Measurements from ENCODE around the gene PPP2R2C.

Gene PPP2R2C

GRCh38 chr4:6359536-6360308 lies 112.7 kb downstream of the PPP2R2C start:
- DNase-seq: no peak

- DNase-seq: no peak
Measured at GRCh38 chr4:6357476-6357875, 114.9 kb downstream of the PPP2R2C start.

- no peak for DNase-seq
Measured at GRCh38 chr4:6356076-6356560, 116.3 kb downstream of the PPP2R2C start.

- no peak for DNase-seq
Measured at GRCh38 chr4:6355052-6355451, 117.4 kb downstream of the PPP2R2C start.

GRCh38 chr4:6354626-6355025 lies 117.8 kb downstream of the PPP2R2C start:
- DNase-seq: no peak

- DNase-seq: no peak
Measured at GRCh38 chr4:6354119-6354518, 118.3 kb downstream of the PPP2R2C start.

GRCh38 chr4:6352031-6352692 lies 120.3 kb downstream of the PPP2R2C start:
- no peak for DNase-seq

- DNase-seq: no peak
Measured at GRCh38 chr4:6351246-6352000, 121.0 kb downstream of the PPP2R2C start.

- DNase-seq: no peak
Measured at GRCh38 chr4:6350646-6351045, 121.8 kb downstream of the PPP2R2C start.

- no peak for DNase-seq
Measured at GRCh38 chr4:6349896-6350603, 122.4 kb downstream of the PPP2R2C start.

- no peak for DNase-seq
Measured at GRCh38 chr4:6348408-6348807, 124.0 kb downstream of the PPP2R2C start.

GRCh38 chr4:6347511-6348045 lies 124.8 kb downstream of the PPP2R2C start:
- no peak for DNase-seq

- no peak for DNase-seq
Measured at GRCh38 chr4:6346373-6347110, 125.9 kb downstream of the PPP2R2C start.

- no peak for DNase-seq
Measured at GRCh38 chr4:6345866-6346265, 126.5 kb downstream of the PPP2R2C start.

- DNase-seq: no peak
Measured at GRCh38 chr4:6345096-6345830, 127.2 kb downstream of the PPP2R2C start.

GRCh38 chr4:6343939-6344408 lies 128.4 kb downstream of the PPP2R2C start:
- DNase-seq: no peak

- DNase-seq: peak; percentile 43
Measured at GRCh38 chr4:6342530-6343293, 129.7 kb downstream of the PPP2R2C start.

GRCh38 chr4:6341696-6342095 lies 130.7 kb downstream of the PPP2R2C start:
- no peak for DNase-seq

GRCh38 chr4:6340446-6341015 lies 131.9 kb downstream of the PPP2R2C start:
- no peak for DNase-seq

All from NCI-H748 treated with DMSO at 0.1 percent for 48 hours (cell line).